Endothelial cell (in vitro differentiated cells): ENCODE results near the gene HTT. TPM values are rescaled to one million over a fixed set of nuclear protein-coding genes. Genes with fewer than 3 reads are reported as not detected.

Source experiments
- DNase-seq: peaks from one replicate; pipeline ENCODE4 v3.0.0; 2021; ENCODE audit warnings: low spot score
- H3K27ac Mint-ChIP-seq: one replicate; pipeline ENCODE4 v1.8.0; 2021; ENCODE audit warnings: mixed read lengths, inconsistent platforms; ENCODE audit not compliant: unreplicated experiment
- H3K27me3 Mint-ChIP-seq: one replicate; pipeline ENCODE4 v1.8.0; 2021; ENCODE audit warnings: mild to moderate bottlenecking, moderate library complexity, mixed read lengths, inconsistent platforms; ENCODE audit not compliant: unreplicated experiment
- H3K36me3 Mint-ChIP-seq: one replicate; pipeline ENCODE4 v1.8.0; 2021; ENCODE audit warnings: mild to moderate bottlenecking, low read depth, mixed read lengths, inconsistent platforms; ENCODE audit not compliant: unreplicated experiment
- H3K4me1 Mint-ChIP-seq: one replicate; pipeline ENCODE4 v1.8.0; 2021; ENCODE audit warnings: mild to moderate bottlenecking, mixed read lengths, inconsistent platforms; ENCODE audit not compliant: unreplicated experiment
- H3K4me3 Mint-ChIP-seq: one replicate; pipeline ENCODE4 v1.8.0; 2021; ENCODE audit warnings: mild to moderate bottlenecking, mixed read lengths, inconsistent platforms; ENCODE audit not compliant: unreplicated experiment
- H3K9me3 Mint-ChIP-seq: one replicate; pipeline ENCODE4 v1.8.0; 2021; ENCODE audit warnings: mixed read lengths, inconsistent platforms; ENCODE audit not compliant: unreplicated experiment
- total RNA-seq: library from RNA; stranded (reverse); fragmentation: NEBNext Ultra II Directional; extraction: Animal tissue kit (Norgen Biotek cat#: 25700); gene quantifications from one replicate; pipeline ENCODE4 v1.2.1, GENCODE V29; 2021; ENCODE audit not compliant: unreplicated experiment
- TF ChIP-seq, protein P1 (sequence below): fragments of 200-600 bp; sonication (generic); IDR thresholded peaks from one replicate; pipeline ENCODE4 v1.5.0; 2021; ENCODE audit warnings: antibody characterized with exemption; ENCODE audit not compliant: unreplicated experiment

Gene HTT
- total RNA-seq, 1 donor from 2014 or later = 62.4 TPM

- Mint-ChIP-seq H3K4me1 (peaks cover 33% of the 10 kb centered on the region), H3K36me3 (peaks cover 32% of the 10 kb centered on the region), H3K27ac (no peak overlapping the region), H3K4me3 (no peak overlapping the region), H3K9me3 (no peaks in the 10 kb centered on the region), H3K27me3 (peaks cover 6% of the 10 kb centered on the region)
- TF ChIP-seq, protein P1, sequence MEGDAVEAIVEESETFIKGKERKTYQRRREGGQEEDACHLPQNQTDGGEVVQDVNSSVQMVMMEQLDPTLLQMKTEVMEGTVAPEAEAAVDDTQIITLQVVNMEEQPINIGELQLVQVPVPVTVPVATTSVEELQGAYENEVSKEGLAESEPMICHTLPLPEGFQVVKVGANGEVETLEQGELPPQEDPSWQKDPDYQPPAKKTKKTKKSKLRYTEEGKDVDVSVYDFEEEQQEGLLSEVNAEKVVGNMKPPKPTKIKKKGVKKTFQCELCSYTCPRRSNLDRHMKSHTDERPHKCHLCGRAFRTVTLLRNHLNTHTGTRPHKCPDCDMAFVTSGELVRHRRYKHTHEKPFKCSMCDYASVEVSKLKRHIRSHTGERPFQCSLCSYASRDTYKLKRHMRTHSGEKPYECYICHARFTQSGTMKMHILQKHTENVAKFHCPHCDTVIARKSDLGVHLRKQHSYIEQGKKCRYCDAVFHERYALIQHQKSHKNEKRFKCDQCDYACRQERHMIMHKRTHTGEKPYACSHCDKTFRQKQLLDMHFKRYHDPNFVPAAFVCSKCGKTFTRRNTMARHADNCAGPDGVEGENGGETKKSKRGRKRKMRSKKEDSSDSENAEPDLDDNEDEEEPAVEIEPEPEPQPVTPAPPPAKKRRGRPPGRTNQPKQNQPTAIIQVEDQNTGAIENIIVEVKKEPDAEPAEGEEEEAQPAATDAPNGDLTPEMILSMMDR = no peak
- no peak for DNase-seq
Measured at GRCh38 chr4:3193531-3194203, 119.2 kb downstream of the HTT start.

DNA sequence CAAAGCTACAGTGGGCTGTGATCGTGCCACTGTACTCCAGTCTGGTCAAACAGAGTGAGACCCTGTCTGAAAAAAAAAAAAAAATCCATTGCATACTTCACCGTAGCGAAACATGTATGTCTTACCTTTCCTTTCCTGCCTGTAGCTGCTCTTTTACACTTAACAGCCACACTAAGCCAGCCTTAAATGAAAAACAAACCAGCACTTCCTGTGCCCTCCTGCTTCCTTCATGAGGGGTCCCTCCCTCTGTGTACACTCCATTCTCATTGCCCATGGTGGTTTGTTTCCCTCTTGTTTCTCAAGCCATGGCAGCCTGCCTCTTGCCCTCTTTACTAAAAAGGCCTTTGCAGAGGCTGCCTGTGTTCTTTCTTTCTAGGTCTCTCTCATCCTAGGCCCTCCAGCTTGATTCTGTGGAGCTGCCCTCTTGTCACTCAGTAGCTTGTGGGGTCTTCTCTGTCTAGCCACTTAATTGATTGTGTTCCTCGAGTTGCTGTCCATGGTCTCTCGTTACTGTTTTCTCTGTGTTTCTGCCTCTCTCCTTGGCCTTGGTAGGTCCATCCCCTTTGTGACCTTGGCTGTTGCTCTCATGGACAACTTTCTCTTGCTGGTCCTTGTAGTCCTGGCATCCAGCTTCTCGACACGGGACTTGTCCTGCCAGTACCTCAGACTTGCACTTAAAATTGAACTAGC is 122.3 kb downstream of the HTT start:
- no peaks in the 10 kb centered on the region for H3K9me3 Mint-ChIP-seq
- no peak for DNase-seq
- H3K36me3 Mint-ChIP-seq = peaks cover 15% of the 10 kb centered on the region

DNA sequence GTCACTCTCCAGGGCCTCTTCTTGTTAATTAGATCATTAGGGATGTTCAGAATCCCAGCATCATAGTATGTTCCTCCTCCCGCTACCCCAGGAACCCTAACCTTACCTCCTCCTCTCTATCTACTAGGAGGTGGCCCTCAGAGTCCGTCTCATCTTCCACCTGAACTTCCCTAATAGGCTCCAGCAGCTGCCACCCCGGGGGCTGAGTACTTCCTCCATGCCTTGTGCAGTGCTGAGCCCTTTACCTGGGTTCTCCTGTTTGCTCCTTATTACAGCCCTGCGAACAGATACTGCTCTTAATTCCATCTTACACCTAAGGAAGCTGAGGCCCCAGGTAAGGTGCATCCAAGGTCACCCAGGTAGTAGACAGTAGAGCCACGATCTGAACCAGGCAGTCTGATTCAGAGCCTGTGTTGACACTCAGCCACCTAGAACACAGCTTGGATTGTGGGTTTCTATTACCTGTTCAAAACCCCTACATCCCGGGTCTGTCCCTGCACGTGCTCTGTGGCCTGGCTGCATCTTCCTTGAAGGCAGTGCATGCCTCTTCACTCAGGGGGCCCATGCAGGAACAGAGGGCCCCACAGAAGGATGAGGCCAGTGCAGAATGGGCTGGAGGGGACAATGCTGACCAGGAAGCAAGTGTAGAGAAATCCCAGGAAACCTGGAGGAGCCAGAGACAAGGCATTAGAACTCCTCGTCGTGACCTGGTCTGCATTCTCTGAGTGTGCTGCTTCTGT is 123.1 kb downstream of the HTT start:
- H3K4me1 Mint-ChIP-seq = peaks cover 38% of the 10 kb centered on the region
- TF ChIP-seq, protein P1 = no peak
- peak overlapping the region; percentile 64 for H3K27ac Mint-ChIP-seq
- peaks cover 15% of the 10 kb centered on the region for H3K36me3 Mint-ChIP-seq
- peaks cover 6% of the 10 kb centered on the region for H3K27me3 Mint-ChIP-seq
- H3K9me3 Mint-ChIP-seq = no peaks in the 10 kb centered on the region
- peak overlapping the region; percentile 1 for H3K4me3 Mint-ChIP-seq
- DNase-seq = no peak

More for the DNA sequence above, 122.3 kb downstream of the HTT start:
- Mint-ChIP-seq H3K27ac (peak overlapping the region; percentile 64), H3K27me3 (peaks cover 6% of the 10 kb centered on the region), H3K4me3 (peak overlapping the region; percentile 1), H3K4me1 (peaks cover 34% of the 10 kb centered on the region)
- TF ChIP-seq, protein P1 = no peak

GRCh38 chr4:3198906-3199305 is 124.4 kb downstream of the HTT start:
- DNase-seq = no peak
- Mint-ChIP-seq H3K36me3 (peaks cover 16% of the 10 kb centered on the region), H3K27ac (no peak overlapping the region)

More at GRCh38 chr4:3198906-3199305, 124.4 kb downstream of the HTT start:
- peaks cover 42% of the 10 kb centered on the region for H3K4me1 Mint-ChIP-seq
- H3K4me3 Mint-ChIP-seq = no peak overlapping the region
- TF ChIP-seq, protein P1 = no peak
- H3K27me3 Mint-ChIP-seq = peaks cover 6% of the 10 kb centered on the region
- no peaks in the 10 kb centered on the region for H3K9me3 Mint-ChIP-seq
